Frontal cortex (tissue), 4 donors: ENCODE measurements around the gene CEP112. TPM values are rescaled to one million over a fixed set of nuclear protein-coding genes. Genes with fewer than 3 reads are reported as not detected.

Experiments
- DNase-seq, 2 donors: peaks; one replicate each; pipeline ENCODE4 v3.0.0; 2012; ENCODE audit warnings: low spot score in 2 of 2
- FAIRE-seq: peaks from 2 replicates; lab custom pipeline; 2012; peaks lifted over from hg19 to GRCh38; lab: Jason Lieb, UNC
- total RNA-seq: library from RNA; depleted of rRNA; stranded (reverse); fragments of >200 nt; gene quantifications from one replicate; pipeline ENCODE4 v1.2.3, GENCODE V29; 2014
- donor health status: control.
- donor health status: control.
- donor health status: control.

CEP112 gene
- total RNA-seq, 1 donor from 2014 or later: 13.5 TPM

- DNase-seq (no peak), FAIRE-seq (no peak)
Observed at GRCh38 chr17:65913326-65913850, 278.5 kb downstream of the CEP112 start.

GRCh38 chr17:65910836-65911235, 281.1 kb downstream of the CEP112 start:
- DNase-seq: no peak
- FAIRE-seq: no peak

GRCh38 chr17:65902831-65903522, 289.0 kb downstream of the CEP112 start:
- DNase-seq: no peak
- FAIRE-seq: no peak

- no peak for FAIRE-seq
- no peak for DNase-seq
Observed at GRCh38 chr17:65902155-65902554, 289.8 kb downstream of the CEP112 start.

DNA sequence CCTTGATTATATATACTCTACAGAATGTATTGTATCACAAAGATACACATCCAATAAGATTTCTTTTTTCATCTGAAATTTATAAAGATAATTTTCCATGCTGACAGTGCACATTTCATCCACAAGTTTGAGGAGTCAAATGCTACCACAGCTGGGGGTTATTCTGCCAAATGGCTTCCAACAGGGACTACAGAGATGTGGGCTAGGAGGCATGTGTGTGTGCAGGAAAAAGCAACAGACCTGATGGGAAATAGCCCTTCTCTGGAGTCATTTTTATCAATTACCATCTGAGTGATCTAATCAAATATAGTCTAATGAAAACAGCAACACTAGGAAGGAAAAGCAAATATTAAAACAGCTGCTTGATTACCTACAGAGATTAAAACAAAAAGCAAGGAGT, 290.5 kb downstream of the CEP112 start:
- DNase-seq (no peak), FAIRE-seq (no peak)

- no peak for FAIRE-seq
- no peak for DNase-seq
Observed at GRCh38 chr17:65900216-65900615, 291.7 kb downstream of the CEP112 start.

- DNase-seq: no peak
- FAIRE-seq: no peak
Observed at GRCh38 chr17:65898651-65899050, 293.3 kb downstream of the CEP112 start.

DNA sequence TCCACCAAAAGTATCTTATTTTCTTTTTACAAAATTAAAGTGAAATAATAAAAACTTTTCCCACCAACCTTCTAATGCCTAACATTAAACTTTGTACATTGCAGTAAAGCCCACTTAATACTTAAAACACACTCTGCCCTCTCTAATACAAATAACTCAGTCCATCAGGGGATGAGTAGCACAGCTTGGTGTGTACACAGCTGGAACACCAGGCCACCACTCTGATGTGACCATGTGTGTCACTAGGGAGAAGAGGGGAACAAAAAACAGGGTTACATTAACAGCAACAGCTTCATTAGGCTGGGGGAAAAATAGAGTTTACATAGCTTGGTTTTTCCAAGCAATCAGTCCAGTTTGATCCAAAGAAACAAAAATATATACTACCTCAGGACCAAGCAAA, 295.0 kb downstream of the CEP112 start:
- FAIRE-seq: no peak
- DNase-seq: no peak

DNA sequence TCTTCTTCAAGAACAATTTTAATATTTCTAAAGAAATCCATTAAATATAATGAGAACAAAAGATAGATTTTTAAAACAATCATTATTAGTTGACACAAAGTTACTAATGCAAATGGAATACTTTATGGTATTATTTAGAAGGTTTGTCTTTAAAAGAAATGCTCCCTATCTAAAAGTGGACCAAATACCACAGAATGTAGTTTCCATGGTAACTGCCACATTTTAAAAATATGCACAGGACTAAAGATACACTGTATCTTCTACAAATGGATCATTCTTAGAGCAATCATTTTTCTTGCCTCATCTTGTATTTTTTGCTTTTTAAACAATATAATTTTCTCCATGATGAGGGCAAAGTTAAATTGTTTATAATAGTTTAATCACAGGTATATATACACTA, 296.0 kb downstream of the CEP112 start:
- FAIRE-seq (no peak), DNase-seq (no peak)

GRCh38 chr17:65893692-65894279, 298.1 kb downstream of the CEP112 start:
- FAIRE-seq: no peak

DNA sequence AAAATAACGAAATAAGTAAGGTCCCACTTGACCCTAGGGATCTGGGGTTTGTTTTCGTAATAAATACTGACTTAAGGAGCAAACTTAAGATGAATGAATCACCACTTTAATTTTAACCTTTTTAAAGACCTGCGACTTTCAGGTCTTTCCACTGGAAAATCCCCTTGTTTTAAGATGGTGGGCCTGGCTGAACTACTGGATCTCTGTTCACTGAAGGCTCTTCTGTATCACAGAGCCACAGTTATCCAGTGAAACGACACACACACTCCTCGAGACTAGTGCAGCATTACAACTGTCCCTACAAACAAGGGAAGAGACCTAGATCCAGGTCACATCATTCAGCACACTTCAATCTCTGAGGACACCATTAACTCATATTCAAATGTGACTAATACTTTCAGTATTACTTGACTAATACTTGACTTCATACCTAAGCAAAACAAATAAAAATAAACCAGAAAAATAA, 299.0 kb downstream of the CEP112 start:
- no peak for DNase-seq
- no peak for FAIRE-seq

More at GRCh38 chr17:65893692-65894279, 298.1 kb downstream of the CEP112 start:
- DNase-seq: no peak

DNA sequence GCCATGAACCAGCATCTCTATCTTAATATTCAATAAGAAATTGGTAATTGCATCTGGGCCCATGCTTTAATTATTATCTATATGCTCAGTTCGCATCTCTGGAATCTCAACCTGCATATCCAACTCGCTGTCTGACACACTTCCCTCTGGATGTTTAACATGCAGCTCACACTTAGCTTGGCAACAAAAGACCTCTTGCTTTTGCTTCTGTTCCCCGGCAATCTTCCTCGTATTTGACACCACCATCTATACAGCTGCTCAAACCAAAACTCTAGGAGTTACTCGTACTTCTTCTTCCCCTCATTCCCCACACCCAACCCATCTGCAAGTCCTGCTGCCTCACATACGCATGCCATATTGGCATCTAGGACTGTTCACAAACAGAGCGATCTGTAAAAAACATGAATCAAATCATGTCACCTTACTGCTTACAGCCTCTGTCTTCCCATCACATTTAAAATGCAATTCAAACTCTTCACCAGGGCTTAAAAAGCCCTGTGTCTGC, 300.6 kb downstream of the CEP112 start:
- FAIRE-seq (no peak), DNase-seq (no peak)

DNA sequence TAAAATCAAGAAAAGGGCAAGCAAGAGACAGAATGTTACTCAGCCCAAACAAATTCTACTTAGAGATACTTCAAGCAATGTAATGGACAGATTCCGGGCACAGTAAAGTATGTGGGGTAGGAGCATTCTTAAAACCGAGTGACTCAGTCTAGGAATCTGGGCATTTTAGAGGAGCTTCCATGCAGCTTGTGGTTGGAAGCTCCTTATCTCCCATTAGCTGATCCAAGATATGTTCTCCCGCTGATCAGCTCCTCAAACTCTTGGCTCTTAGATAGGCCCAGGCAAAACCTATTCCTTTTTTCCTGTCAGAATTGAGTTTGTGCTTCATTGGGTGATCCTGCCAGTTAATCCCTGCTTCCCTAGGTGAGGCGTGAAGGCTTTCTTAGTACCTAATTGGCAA, 303.3 kb downstream of the CEP112 start:
- no peak for FAIRE-seq

GRCh38 chr17:65886315-65887245, 305.4 kb downstream of the CEP112 start:
- DNase-seq (no peak), FAIRE-seq (no peak)

More for the DNA sequence above, 303.3 kb downstream of the CEP112 start:
- no peak for DNase-seq

- DNase-seq (no peak), FAIRE-seq (no peak)
Observed at GRCh38 chr17:65885541-65886312, 306.2 kb downstream of the CEP112 start.

GRCh38 chr17:65876985-65877384, 314.9 kb downstream of the CEP112 start:
- no peak for FAIRE-seq
- DNase-seq: no peak

DNA sequence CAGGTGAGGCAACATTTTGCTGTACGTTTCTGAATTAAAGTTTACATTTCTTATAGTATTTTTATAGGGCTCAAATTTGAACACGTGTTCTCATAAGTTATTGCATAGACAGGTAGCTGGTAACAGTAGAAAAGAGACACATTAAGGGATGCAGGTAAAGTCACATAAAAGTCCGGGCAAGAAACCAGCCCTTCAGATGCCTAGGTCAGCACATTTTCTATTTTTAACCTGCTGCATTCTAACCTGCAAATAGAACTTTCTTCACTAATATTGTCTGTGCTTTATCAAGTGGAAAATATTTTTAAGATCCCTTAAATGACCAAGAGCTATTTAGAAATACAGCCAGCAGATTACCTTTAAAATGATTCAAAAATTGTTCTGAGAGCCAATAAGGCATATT, 323.1 kb downstream of the CEP112 start:
- DNase-seq: no peak
- no peak for FAIRE-seq

GRCh38 chr17:65867014-65867413, 324.9 kb downstream of the CEP112 start:
- FAIRE-seq (no peak), DNase-seq (no peak)

DNA sequence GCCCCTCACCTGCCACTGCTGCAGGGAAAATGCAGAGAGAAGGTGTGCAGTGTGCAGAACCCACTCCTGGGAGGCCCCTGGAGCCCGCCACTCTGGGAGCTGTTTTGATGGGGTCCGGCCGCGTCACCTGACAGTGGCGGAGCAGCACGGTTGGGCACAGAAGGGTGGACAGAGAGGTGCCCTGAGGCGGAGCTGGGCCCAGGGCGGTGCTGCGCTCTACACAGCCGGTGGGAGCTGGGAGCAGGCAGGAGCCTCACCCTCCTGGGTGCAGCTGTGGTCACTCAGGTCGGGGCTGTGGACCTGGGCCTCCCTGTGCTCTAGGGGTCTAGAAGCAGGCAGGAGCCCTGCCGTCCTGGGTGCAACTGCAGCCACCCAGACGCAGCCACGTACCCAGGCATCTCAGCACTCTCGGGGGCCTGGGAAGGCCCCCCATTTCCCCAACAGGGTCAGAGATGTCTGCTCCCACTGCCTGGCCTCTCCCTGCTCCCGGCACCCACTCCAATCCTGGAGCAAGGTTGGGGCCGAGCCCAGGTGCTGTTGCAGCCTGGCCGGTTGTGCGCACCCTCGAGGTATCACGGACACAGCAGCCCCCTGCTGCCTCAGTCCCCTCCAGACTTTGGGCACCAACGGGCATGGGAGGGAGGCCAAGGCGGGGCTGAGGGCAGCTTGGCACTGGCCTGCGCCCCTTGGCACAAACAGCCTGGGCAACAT, 326.1 kb downstream of the CEP112 start:
- DNase-seq (no peak), FAIRE-seq (no peak)
